Measurements from ENCODE around the gene CD300C. TPM values are rescaled to one million over a fixed set of nuclear protein-coding genes. Genes with fewer than 3 reads are reported as not detected.
"Not testable (repeated sequence)": the region's sequence is repeated elsewhere in the genome, so short reads cannot be mapped to it uniquely, and the experiment has no call there.

Gene CD300C
- polyA plus RNA-seq, 3 donors = 0.34 to 0.59 (median 0.54) TPM

DNA sequence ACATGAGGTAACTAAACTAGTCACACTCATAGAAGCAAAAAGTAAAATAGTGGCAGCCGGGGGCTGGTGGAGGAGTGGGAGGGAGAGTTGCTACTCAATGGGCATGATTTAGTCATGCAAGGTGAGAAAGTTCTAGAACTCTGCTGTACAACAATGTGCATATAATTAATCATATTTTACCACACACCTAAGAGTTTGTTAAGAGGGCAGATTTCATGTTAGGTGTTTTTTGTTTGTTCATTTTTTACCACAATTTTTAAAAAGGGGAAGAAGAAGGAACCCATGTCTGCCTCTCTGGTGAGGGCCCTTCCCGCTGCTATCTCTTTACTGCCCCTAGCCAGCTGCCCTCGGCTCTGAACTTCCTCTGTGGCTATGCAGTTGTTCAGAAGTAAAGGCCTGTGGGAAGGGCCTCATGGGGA, 25.9 kb downstream of the CD300C start:
- DNase-seq (ENCODE audit: extremely low read depth in 1 of 11, low read depth in 9 of 11, low spot score in 4 of 11) = no peak

DNA sequence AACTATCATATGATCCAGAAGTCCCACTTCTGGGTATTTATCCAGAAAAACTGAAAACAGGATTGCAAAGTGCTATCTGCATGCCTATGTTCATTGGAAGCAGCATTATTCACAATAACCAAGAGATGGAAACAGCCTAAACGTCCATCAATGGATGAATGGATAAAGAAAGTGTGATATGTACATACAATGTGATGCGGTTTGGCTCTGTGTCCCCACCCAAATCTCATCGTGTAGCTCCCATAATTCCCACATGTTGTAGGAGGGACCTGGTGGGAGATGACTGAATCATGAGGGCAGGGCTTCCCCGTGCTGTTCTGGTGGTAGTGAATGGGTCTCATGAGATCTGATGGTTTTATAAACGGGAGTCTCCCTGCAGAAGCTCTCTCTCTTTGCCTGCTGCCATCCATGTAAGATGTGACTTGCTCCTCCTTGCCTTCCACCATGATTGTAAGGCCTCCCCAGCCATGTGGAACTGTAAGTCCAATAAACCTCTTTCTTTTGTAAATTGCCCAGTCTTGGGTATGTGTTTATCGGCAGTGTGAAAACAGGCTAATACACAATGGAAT, 27.4 kb downstream of the CD300C start:
- DNase-seq (ENCODE audit: extremely low read depth in 1 of 11, low read depth in 9 of 11, low spot score in 4 of 11) = not testable (repeated sequence)

DNA sequence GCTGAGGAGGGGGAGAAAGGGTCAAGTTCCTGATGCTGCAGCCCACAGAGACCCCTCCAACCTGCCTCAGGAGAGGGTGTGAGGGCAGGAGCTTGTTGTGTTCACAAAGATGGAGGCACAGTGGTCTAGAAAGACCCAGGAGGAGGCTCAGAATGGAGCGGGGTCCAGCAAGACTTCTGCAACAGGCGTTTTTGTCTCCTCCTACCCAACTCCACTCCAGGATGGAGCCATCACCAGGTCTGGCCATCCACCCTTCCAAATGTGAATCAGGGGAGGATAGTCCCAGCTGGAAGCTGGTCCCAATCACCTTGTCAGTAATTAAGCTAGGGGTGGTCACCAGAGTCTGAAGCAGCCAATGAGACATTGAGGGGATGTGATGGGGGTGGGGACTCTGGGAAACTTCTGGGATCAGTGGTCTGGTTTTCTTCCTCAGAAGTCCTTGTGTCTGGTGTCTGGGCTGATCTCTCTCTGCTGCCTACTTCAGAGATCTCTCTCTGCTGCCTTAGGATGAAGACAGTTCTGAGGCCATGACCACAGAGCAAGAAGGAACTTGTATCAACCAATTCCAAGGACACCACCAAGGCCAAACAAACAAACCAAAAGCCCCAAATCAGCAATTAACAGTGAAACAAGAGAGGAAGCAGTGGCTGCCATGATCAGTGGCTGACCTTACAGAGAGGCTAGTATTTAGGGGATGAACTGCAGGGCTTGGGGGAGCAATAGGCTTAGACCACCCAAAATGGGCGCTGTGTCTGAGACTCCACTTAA, 29.2 kb downstream of the CD300C start:
- no peak for DNase-seq (ENCODE audit: extremely low read depth in 1 of 11, low read depth in 9 of 11, low spot score in 4 of 11)

DNA sequence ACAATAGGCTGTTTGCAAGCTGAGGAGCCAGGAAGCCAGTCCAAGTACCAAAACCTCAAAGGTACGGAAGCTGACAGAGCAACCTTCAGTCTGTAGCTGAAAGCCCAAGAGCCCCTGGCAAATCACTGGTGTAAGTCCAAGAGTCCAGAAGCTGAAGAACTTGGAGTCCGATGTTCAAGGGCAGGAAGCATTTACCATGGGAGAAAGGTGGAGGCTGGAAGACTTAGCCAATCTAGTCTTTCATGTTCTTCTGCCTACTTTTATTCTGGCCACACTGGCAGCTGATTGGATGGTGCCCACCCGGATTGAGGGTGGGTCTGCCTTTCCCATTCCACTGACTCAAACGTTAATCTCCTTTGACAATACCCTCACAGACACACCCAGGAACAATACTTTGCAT, 30.0 kb downstream of the CD300C start:
- DNase-seq (ENCODE audit: extremely low read depth in 1 of 11, low read depth in 9 of 11, low spot score in 4 of 11) = no peak

DNA sequence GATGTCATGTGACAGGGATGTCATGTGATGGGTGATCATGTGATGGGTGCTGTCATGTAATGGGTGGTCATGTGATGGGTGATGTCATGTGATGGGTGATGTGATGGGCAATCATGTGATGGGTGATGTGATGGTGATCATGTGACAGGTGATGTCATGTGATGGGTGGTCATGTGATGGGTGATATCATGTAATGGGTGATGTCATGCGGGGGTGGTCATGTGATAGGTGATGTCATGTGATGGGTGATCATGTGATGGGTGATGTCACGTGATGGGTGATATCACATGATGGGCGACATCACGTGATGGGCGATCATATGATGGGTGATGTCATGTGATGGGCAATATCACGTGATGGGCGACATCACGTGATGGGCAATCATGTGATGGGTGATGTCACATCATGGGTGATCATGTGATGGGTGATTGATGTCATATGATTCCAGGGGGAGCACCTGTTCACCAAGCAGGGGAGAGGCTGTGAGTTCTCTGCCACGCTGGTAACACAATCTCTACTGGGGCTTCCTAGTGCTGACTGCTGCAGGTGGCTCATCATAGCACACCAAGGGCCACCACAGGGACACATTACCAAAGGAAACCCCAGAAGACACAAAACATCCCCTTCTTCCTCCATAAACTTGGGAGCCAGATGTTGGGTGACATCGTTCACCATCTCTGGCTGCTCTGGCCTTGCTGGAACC, 31.1 kb downstream of the CD300C start:
- no peak for DNase-seq (ENCODE audit: extremely low read depth in 1 of 11, low read depth in 9 of 11, low spot score in 4 of 11)

DNA sequence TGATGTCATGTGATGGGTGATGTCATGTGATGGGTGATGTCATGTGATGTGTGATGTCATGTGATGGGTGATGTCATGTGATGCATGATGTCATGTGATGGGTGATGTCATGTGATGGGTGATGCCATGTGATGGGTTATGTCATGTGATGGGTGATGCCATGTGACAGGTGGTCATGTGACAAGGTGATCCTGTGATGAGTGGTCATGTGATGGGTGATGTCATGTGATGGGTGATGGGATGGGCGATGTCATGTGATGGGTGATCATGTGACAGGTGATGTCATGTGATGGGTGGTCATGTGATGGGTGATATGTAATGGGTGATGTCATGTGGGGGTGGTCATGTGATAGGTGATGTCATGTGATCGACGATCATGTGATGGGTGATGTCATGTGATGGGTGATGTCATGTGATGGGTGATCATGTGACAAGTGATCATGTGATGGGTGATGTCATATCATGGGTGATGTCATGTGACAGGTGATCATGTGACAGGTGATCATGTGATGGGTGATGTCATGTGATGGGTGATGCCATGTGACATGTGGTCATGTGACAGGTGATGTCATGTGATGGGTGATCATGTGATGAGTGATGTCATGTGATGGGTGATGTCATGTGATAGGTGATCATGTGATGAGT, 31.8 kb downstream of the CD300C start:
- peak in 3 of 11 donors; percentile 4 to 26 (median 17) for DNase-seq (ENCODE audit: extremely low read depth in 1 of 11, low read depth in 9 of 11, low spot score in 4 of 11)

DNA sequence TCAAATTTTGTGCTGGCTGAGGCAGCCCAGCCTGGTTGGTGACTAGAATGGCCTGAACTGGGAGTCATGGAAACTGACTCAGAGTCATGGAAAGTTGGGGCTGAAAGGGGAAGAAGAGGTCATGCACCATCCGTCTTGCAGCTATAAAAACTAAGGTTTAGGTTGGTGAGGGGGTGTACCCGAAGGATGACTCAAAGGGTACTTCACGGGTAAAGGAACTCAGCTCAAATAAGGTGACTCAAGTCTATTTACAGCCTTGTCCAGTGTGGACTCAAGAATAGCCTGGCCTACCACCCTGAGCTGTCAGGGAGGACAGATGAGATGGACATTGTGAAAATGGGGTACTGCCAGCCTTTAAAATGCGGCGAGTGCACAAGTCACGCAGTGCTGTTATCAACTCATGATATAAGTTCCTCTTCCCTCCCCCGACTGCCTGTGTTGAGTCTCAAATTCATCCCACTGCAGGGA, 33.3 kb downstream of the CD300C start:
- DNase-seq (ENCODE audit: extremely low read depth in 1 of 11, low read depth in 9 of 11, low spot score in 4 of 11) = no peak

DNA sequence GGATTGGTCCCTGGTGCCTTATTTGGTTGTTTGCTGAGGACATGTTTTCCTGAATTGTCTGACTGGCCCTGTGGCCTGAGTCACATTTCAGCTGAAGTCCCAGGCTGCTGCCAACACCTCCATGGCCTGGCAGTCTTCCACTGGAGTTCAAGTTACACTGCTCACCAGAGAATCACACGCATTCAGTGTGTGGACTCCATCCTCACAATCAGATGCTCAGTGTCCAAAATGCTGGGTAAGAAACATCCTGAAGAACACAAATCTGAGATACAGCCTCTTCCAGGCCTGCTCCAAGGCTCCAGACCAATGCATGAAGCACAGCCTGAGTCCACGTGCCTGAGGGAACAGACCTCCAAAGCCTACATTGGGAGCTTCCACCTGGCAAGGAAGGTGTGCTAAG, 33.9 kb downstream of the CD300C start:
- no peak for DNase-seq (ENCODE audit: extremely low read depth in 1 of 11, low read depth in 9 of 11, low spot score in 4 of 11)

DNA sequence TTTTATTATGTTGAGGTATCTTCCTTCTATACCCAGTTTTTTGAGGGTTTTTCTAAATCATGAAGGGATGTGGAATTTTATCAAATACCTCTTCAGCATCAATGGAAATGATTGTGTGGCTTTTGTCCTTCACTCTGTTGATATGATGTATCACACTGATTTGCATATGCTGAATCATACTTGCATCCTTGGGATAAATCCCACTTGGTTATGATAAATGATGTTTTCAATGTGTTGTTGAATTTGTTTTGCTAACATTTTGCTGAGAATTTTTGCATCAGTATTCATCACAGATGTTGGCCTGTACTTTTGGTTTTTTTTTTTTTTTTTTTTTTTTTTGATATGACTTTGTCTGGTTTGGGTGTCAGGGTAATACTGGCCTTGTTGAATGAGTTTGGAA, 37.8 kb downstream of the CD300C start:
- no peak for DNase-seq (ENCODE audit: extremely low read depth in 1 of 11, low read depth in 9 of 11, low spot score in 4 of 11)

DNA sequence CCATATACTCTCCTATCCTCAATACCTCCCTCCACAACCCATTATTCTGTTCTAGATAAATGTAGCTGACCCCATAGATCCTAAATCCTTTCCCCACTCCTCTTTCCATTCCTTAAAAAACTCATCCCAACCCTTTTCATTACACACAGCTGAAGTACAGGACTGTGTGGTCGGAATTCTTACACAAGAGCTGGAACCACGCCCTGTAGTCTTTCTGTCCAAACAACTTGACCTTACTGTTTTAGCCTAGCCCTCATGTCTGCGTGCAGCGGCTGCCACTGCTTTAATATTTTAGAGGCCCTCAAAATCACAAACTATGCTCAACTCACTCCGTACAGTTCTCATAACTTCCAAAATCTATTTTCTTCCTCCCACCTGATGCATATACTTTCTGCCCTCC, 42.0 kb downstream of the CD300C start:
- DNase-seq (ENCODE audit: extremely low read depth in 1 of 11, low read depth in 9 of 11, low spot score in 4 of 11) = not testable (repeated sequence)

DNA sequence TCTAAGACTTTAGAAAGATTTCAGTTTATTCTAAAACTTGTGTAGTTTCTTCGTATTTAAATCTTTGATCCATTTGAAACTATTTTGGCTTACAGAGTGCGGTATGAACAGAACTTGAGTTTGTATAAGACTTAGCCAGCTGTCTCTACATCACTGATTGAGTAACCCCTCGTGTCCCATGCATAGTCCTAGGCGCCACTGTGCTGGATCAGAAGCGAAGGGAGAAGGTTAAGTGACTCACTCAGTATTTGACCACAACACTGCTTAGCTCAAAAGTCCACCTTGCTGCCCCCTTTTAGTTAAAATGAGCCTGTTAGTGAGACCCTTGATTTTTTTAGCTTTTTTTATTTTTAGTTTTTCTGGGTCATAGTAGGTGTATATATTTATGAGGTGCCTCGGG, 43.1 kb downstream of the CD300C start:
- no peak for DNase-seq (ENCODE audit: extremely low read depth in 1 of 11, low read depth in 9 of 11, low spot score in 4 of 11)

DNA sequence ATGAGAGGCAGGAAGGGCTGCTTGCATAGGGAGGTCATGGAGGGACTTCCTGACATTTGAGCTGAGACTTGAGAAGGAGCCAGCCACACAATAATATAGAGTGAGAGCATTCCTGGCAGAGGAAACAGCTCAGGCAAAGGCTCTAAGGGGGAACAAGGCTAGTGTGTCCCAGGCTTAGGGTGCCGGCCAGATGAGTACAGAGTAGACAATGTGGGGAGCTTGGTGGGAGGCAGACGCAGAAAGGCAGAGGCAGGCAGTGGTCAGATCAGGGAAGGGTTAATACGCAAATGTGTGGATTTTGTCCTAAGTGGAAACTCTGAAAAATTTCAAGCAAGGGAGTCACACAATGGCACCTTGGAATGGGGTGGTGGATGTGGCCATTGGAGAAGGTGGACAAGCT, 45.9 kb downstream of the CD300C start:
- no peak for DNase-seq (ENCODE audit: extremely low read depth in 1 of 11, low read depth in 9 of 11, low spot score in 4 of 11)

DNA sequence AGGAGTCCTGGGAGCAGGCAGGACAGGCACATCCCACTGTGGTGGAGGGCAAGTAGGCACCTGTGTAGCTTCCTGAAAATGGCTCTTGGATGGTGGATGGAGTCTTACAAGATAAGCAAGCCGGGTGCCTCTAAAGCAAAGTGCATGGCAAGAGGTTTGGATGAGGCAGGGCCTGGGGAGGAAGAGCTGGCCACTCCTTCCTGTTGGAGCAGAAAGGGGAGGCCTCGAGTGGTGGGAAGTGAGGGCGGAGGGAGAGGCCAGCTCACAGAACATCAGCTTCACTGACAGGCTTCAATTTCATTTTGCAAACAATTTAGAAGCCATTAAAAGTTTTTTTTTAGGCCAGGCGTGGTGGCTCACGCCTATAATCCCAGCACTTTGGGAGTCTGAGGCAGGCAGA, 48.4 kb downstream of the CD300C start:
- no peak for DNase-seq (ENCODE audit: extremely low read depth in 1 of 11, low read depth in 9 of 11, low spot score in 4 of 11)

DNA sequence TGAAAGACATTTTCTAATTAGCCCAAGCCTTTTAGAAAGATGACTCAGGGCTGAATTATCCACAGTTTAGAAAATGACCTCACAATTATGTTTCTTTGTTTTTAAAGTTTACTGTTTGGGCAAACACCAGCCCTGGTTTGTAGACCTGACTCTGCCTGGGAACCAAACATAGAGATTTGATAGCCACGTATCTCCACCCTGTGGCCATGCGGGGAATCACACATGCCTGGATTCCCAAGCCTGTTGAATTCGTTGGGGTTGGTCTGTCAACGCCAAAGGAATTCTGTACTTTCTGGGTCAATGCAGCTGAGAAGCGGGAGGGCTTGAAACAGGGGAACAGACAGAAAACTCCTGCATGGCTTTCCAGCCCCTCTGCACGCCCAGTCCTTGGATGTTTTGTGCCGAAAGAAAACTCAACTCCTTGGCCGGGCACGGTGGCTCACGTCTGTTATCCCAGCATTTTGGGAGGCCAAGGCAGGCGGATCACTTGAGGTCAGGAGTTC, 52.5 kb downstream of the CD300C start:
- DNase-seq (ENCODE audit: extremely low read depth in 1 of 11, low read depth in 9 of 11, low spot score in 4 of 11) = peak; percentile 38 to 84 (median 60)

DNA sequence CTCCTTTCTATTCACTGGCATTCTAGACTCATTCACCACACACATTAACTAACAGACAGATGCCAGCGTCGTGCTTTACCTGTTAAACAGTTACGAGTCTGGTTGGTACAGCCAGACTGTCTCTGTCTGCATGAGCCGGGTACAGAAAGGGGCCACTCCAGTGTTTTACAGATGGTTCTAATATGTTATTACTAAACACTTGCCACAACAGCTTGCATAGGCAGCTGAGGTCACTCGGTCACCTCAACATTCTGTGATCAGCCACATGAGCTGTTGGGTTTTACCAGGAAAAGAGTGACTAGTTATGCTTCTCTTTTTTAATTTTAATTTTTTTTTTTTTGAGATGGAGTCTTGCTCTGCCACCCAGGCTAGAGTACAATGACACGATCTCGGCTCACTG, 54.3 kb downstream of the CD300C start:
- DNase-seq (ENCODE audit: extremely low read depth in 1 of 11, low read depth in 9 of 11, low spot score in 4 of 11) = no peak

Other genes with a start within 250 kb of the CD300C start
- under 1 TPM; 0.30 to 0.79 (median 0.66) TPM for gene KIF19, start 219.9 kb downstream of the CD300C start, polyA plus RNA-seq (ENCODE audit: insufficient read length in 3 of 3)
- gene BTBD17, start 184.2 kb downstream of the CD300C start, polyA plus RNA-seq (ENCODE audit: insufficient read length in 3 of 3) = under 1 TPM; 0.11 to 0.26 (median 0.11) TPM
- gene GPR142, start 178.6 kb downstream of the CD300C start, polyA plus RNA-seq (ENCODE audit: insufficient read length in 3 of 3) = under 1 TPM in 1 of 3 donors, not detected in 2; 0.11 TPM
- gene GPRC5C, start 114.0 kb downstream of the CD300C start, polyA plus RNA-seq (ENCODE audit: insufficient read length in 3 of 3) = 100 to 1,000 TPM in 2 of 3 donors, 10 to 100 TPM in 1; 86.9 to 134 (median 115) TPM
- gene CD300A, start 79.5 kb downstream of the CD300C start, polyA plus RNA-seq (ENCODE audit: insufficient read length in 3 of 3) = 1 to 10 TPM in 2 of 3 donors, under 1 TPM in 1; 1.00 to 2.8 (median 1.8) TPM
- under 1 TPM; 0.17 to 0.44 (median 0.20) TPM for gene CD300LB, start 14.6 kb downstream of the CD300C start, polyA plus RNA-seq (ENCODE audit: insufficient read length in 3 of 3)
- gene CD300H, start 21.4 kb upstream of the CD300C start, polyA plus RNA-seq (ENCODE audit: insufficient read length in 3 of 3) = under 1 TPM in 1 of 3 donors, not detected in 2; 0.42 TPM
- gene CD300LD, start 46.2 kb upstream of the CD300C start, polyA plus RNA-seq (ENCODE audit: insufficient read length in 3 of 3) = not detected
- gene CD300E, start 77.6 kb upstream of the CD300C start, polyA plus RNA-seq (ENCODE audit: insufficient read length in 3 of 3) = under 1 TPM; 0.16 to 0.42 (median 0.33) TPM
- under 1 TPM; 0.28 to 0.83 (median 0.47) TPM for gene CD300LF, start 166.8 kb upstream of the CD300C start, polyA plus RNA-seq (ENCODE audit: insufficient read length in 3 of 3)
- gene RAB37, start 191.1 kb upstream of the CD300C start, polyA plus RNA-seq (ENCODE audit: insufficient read length in 3 of 3) = 1 to 10 TPM; 5.3 to 6.7 (median 6.2) TPM
- gene NHERF1, start 202.5 kb upstream of the CD300C start, polyA plus RNA-seq (ENCODE audit: insufficient read length in 3 of 3) = 100 to 1,000 TPM; 158 to 197 (median 171) TPM
- 10 to 100 TPM; 40.8 to 54.9 (median 46.7) TPM for gene NAT9, start 230.2 kb upstream of the CD300C start, polyA plus RNA-seq (ENCODE audit: insufficient read length in 3 of 3)